ENCODE measurements around the gene C2orf68. TPM values are rescaled to one million over a fixed set of nuclear protein-coding genes. Genes with fewer than 3 reads are reported as not detected.

Gene C2orf68
- total and polyA plus RNA-seq, 2 of the 8 experiments (the other 6 are each of a cell fraction or from before 2014, with no cell fraction given) = 46.3 to 49.4 TPM

DNA sequence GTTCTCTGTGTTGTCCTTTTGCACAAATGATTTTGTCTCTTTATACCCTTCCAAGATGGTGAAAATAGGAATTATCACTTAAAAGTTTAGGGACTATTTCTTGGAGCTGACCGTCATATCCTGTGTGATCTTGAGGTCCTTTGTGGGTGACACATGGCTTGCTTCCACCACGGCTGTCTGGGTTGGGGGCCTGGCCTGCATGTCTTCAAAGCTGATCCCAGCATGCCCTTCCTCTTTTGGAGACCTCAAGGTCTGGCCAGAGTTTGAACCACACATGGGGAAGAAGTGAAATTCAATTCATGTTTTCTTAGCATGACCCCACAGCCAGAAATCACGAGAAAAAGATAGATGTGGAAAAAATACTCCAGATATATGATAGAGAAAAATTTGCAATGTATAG, 42.1 kb upstream of the C2orf68 start:
- Histone ChIP-seq H3K79me2 (ENCODE audit: control insufficient read depth in 1 of 2, insufficient read depth in 2 of 2, low read length in 2 of 2) (no peaks in the 10 kb centered on the region), H3K27ac (ENCODE audit: low read depth, low read length) (no peak overlapping the region), H3K4me3 (ENCODE audit: extremely low read depth in 1 of 4, insufficient read depth in 2 of 4, low read depth in 3 of 4, low read length in 4 of 4) (no peak overlapping the region), H4K8ac (ENCODE audit: extremely low read depth, insufficient read depth, low read length) (no peak overlapping the region), H3K56ac (replicated peaks; ENCODE audit: insufficient read length, low read depth, low read length) (no peak overlapping the region), H2AFZ (ENCODE audit: low read length) (no peak overlapping the region), H3K9ac (replicated peaks in 1 of 4; ENCODE audit: extremely low read depth in 1 of 4, low read depth in 3 of 4, low read length in 3 of 4) (no peak overlapping the region), H3K4ac (replicated peaks; ENCODE audit: insufficient read length, low read depth, low read length) (no peak overlapping the region), H2BK15ac (ENCODE audit: low read length) (no peak overlapping the region), H3K23me2 (ENCODE audit: low read depth, low read length) (0 out of 2 replicates have a peak, but pooled peaks cover 2% of the 10 kb centered on the region), H3K27me3 (replicated peaks in 1 of 4; ENCODE audit: control insufficient read depth in 3 of 4, extremely low read depth in 1 of 4, insufficient read depth in 3 of 4, low read length in 3 of 4) (no peaks in the 10 kb centered on the region), H3K23ac (ENCODE audit: insufficient read length) (no peak overlapping the region), H3K18ac (ENCODE audit: extremely low read depth, low read length) (no peak overlapping the region), H2AK5ac (ENCODE audit: low read depth, low read length) (no peak overlapping the region), H3K4me2 (ENCODE audit: insufficient read depth in 1 of 2, low read depth in 2 of 2, low read length in 2 of 2) (no peak overlapping the region), H4K5ac (ENCODE audit: insufficient read length, low read depth, low read length) (no peak overlapping the region), H3K36me3 (ENCODE audit: control insufficient read depth in 2 of 4, insufficient read depth in 4 of 4, low read length in 3 of 4) (peaks cover 8 to 43% (median 18%) of the 10 kb centered on the region in 4 experiments), H4K20me1 (replicated peaks in 1 of 2; ENCODE audit: control insufficient read depth in 1 of 2, insufficient read depth in 2 of 2, low read length in 2 of 2) (peaks cover 0 to 2% of the 10 kb centered on the region in 2 experiments), H2BK5ac (ENCODE audit: low read depth, low read length) (no peak overlapping the region), H3K14ac (ENCODE audit: insufficient read length) (no peak overlapping the region), H3K9me3 (ENCODE audit: insufficient read depth in 2 of 2, low read depth in 1 of 2, low read length in 1 of 2) (no peaks in the 10 kb centered on the region), H3K79me1 (ENCODE audit: low read depth, low read length) (no peaks in the 10 kb centered on the region), H2BK12ac (ENCODE audit: low read depth, low read length) (no peak overlapping the region), H2BK120ac (replicated peaks; ENCODE audit: low read depth, low read length) (no peak overlapping the region), H2BK20ac (ENCODE audit: low read length) (no peak overlapping the region), H4K91ac (replicated peaks; ENCODE audit: insufficient read length, low read length) (no peak overlapping the region), H3K4me1 (replicated peaks in 1 of 4; ENCODE audit: control insufficient read depth in 3 of 4, insufficient read depth in 4 of 4, low read length in 3 of 4) (0 out of 7 replicates have a peak, but pooled peaks cover 0 to 3% (median 0%) of the 10 kb centered on the region in 4 experiments)
- ChIA-PET CTCF (ENCODE audit: partially characterized antibody) (interaction anchor here (0.9 to 1.1 kb wide), 2 partner anchors 10 to 16 kb away, joined by 3 to 5 read pairs; no protein-coding TSS in a partner anchor), POLR2A (ENCODE audit: partially characterized antibody) (interaction anchor here (0.6 to 2.0 kb wide), 2 partner anchors 10 to 475 kb away, joined by 3 to 8 read pairs; no protein-coding TSS in a partner anchor)
- FAIRE-seq (no peak), DNase-seq (ENCODE audit: low read depth in 1 of 2, low spot score in 2 of 2) (no peak)
- 88% methylated on average over 3 of the region's 3 CpGs; no CpG with 5 or more reads in 1 of the 2 experiments for WGBS, 2 experiments (ENCODE audit: extremely low coverage in 1 of 2, insufficient coverage in 1 of 2, insufficient read length in 1 of 2, insufficient replicate concordance in 2 of 2, low coverage in 1 of 2, low lambda C conversion rate in 2 of 2, missing lambda C conversion rate in 1 of 2)
- TF ChIP-seq, protein P1, sequence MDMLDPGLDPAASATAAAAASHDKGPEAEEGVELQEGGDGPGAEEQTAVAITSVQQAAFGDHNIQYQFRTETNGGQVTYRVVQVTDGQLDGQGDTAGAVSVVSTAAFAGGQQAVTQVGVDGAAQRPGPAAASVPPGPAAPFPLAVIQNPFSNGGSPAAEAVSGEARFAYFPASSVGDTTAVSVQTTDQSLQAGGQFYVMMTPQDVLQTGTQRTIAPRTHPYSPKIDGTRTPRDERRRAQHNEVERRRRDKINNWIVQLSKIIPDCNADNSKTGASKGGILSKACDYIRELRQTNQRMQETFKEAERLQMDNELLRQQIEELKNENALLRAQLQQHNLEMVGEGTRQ (IDR thresholded peaks at IDR 0.05; ENCODE audit: low read length) = no peak
- no peak for TF ChIP-seq POLR2AphosphoS5 (IDR thresholded peaks at IDR 0.05; ENCODE audit: low read depth, low read length)
- no peak for TF ChIP-seq HDAC2 (IDR thresholded peaks at IDR 0.05; ENCODE audit: borderline replicate concordance in 1 of 2, low read depth in 2 of 2, low read length in 2 of 2)
- no peak for TF ChIP-seq EGR1 (IDR thresholded peaks at IDR 0.05; ENCODE audit: borderline replicate concordance, low read depth, low read length)
- TF ChIP-seq SP1 (IDR thresholded peaks at IDR 0.05; ENCODE audit: low read depth, low read length) = no peak
- TF ChIP-seq JUND (IDR thresholded peaks at IDR 0.05; ENCODE audit: low read length) = no peak
- TF ChIP-seq HDAC6 (IDR thresholded peaks at IDR 0.05; ENCODE audit: low read depth, low read length) = no peak
- TF ChIP-seq SP2 (IDR thresholded peaks at IDR 0.05; ENCODE audit: low read length) = no peak
- TF ChIP-seq PHF8 (conservative IDR thresholded peaks at IDR 0.05; ENCODE audit: low read depth, low read length) = no peak
